ENCODE results near the gene DNAL1. TPM values are rescaled to one million over a fixed set of nuclear protein-coding genes. Genes with fewer than 3 reads are reported as not detected.

Gene DNAL1
- polyA plus RNA-seq, 2 of the 4 experiments (the other 2 are of a cell fraction): 8.3 to 16.3 TPM

DNA sequence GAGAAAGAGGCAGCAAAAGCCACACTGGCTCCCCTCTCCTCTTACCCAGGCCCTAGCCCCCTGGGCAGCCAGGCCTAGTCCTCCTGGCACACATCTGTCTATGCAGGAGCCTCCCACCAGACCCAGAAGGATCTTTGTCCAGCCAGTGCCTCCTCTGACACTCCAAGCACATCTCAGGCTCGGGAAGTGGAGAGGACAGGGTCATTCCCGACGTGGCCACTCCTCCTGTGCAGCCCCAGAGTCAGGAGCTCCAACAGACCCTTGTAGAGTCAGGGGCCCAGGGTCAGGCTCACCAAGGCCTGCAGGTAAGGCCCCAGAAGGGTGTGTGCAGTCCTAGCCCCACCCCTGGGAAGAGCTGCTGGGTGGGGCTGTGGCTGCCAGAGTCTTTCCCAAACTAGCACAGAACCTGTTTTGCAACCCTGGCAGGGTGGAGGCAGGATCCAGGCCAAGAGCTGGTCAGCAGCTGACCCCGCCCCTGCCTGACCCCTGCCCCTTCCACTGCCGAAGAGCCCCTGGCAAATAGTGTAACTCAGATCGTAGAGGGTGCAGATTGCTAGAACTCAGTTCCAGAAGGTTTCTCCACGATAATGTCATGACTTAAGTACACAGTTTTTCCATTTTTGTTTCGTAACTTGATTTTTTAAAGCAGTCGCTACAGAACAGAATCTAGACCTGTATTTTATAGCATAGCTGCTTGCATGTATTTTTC lies 96.0 kb downstream of the DNAL1 start:
- DNase-seq (ENCODE audit: low read depth in 1 of 2, low spot score in 1 of 2): peak in 1 of 2 experiments; percentile 38
- TF ChIP-seq, protein P1, sequence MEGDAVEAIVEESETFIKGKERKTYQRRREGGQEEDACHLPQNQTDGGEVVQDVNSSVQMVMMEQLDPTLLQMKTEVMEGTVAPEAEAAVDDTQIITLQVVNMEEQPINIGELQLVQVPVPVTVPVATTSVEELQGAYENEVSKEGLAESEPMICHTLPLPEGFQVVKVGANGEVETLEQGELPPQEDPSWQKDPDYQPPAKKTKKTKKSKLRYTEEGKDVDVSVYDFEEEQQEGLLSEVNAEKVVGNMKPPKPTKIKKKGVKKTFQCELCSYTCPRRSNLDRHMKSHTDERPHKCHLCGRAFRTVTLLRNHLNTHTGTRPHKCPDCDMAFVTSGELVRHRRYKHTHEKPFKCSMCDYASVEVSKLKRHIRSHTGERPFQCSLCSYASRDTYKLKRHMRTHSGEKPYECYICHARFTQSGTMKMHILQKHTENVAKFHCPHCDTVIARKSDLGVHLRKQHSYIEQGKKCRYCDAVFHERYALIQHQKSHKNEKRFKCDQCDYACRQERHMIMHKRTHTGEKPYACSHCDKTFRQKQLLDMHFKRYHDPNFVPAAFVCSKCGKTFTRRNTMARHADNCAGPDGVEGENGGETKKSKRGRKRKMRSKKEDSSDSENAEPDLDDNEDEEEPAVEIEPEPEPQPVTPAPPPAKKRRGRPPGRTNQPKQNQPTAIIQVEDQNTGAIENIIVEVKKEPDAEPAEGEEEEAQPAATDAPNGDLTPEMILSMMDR (IDR thresholded peaks at IDR 0.05): no peak
- TF ChIP-seq CEBPB (IDR thresholded peaks at IDR 0.05): peak in 1 of 2 experiments; percentile 56; a peak in 1 of 4 replicates
- peak; percentile 27 to 52; a peak in 5 of 6 replicates for ATAC-seq
- Histone ChIP-seq H3K27ac (peak overlapping the region; percentile 81 to 86), H3K4me2 (peak overlapping the region; percentile 94), H3K4me1 (peaks cover 62% of the 10 kb centered on the region), H3K9me3 (no peaks in the 10 kb centered on the region), H3K4me3 (peak overlapping the region; percentile 19)
- ChIA-PET POLR2A (interaction anchor here (0.8 to 2.7 kb wide), 3 partner anchors 17 to 45 kb away, joined by 3 to 8 read pairs (median 4); partner anchors contain the start of gene PNMA1), CTCF (interaction anchor here (10.1 to 10.6 kb wide), 2 partner anchors 13 to 15 kb away, joined by 117 to 138 read pairs; a partner anchor contains a TSS)
- no peak for FAIRE-seq
- WGBS (ENCODE audit: missing lambda C conversion rate): 34% methylated on average over 9 of the region's 9 CpGs

DNA sequence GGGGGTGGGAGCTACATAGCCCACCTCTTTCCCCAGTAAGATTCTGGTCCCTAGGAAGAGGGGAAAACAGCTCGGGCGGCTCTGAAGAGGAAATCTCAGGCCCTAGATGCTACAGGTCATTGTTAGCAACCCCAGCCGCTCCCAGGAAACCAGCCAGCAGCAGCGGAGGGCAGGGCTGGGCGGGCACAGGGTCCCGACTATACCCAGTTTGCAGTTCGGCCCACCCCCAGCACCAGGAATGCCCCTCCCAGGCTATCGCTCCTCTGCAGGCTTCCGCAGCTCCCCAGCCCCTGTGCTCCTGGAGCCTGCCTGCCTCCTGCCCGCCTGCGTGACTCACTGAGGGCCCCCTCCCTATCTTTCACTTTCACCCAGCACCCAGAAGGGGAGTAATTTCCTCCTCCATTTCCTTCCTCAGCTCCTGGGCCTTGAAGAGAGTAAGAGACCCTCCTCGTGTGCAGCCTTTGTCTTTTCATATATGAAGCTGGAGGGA lies 96.6 kb downstream of the DNAL1 start:
- Histone ChIP-seq H3K4me1 (peaks cover 69% of the 10 kb centered on the region), H3K4me3 (peak overlapping the region; percentile 19), H3K27ac (peak overlapping the region; percentile 81 to 86), H3K9me3 (no peaks in the 10 kb centered on the region), H3K4me2 (peak overlapping the region; percentile 94)
- POLR2A ChIA-PET: interaction anchor here (0.8 to 2.7 kb wide), 3 partner anchors 18 to 44 kb away, joined by 3 to 8 read pairs (median 4); partner anchors contain the start of gene PNMA1
- WGBS (ENCODE audit: missing lambda C conversion rate): 12% methylated on average over 10 of the region's 12 CpGs
- DNase-seq (ENCODE audit: low read depth in 1 of 2, low spot score in 1 of 2): peak in 1 of 2 experiments; percentile 61
- TF ChIP-seq JUN (IDR thresholded peaks at IDR 0.05) (0 out of 5 replicates have a peak, but pooled peaks of 1 of the 2 experiments have one; percentile 18), ESRRA (IDR thresholded peaks at IDR 0.05; ENCODE audit: borderline replicate concordance, low read length) (no peak), FOSL2 (IDR thresholded peaks at IDR 0.05) (no peak), FOSL2 (CRISPR knock-in tag; IDR thresholded peaks at IDR 0.05) (peak; percentile 50)
- TF ChIP-seq, protein P2, sequence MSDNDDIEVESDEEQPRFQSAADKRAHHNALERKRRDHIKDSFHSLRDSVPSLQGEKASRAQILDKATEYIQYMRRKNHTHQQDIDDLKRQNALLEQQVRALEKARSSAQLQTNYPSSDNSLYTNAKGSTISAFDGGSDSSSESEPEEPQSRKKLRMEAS (IDR thresholded peaks at IDR 0.05): 0 out of 2 replicates have a peak, but pooled peaks have one; percentile 8
- CTCF ChIA-PET: interaction anchor here (1.2 to 10.6 kb wide), 3 partner anchors 14 to 67 kb away, joined by 3 to 138 read pairs (median 117); a partner anchor contains a TSS
- no peak for FAIRE-seq
- ATAC-seq: peak; percentile 33 to 72

DNA sequence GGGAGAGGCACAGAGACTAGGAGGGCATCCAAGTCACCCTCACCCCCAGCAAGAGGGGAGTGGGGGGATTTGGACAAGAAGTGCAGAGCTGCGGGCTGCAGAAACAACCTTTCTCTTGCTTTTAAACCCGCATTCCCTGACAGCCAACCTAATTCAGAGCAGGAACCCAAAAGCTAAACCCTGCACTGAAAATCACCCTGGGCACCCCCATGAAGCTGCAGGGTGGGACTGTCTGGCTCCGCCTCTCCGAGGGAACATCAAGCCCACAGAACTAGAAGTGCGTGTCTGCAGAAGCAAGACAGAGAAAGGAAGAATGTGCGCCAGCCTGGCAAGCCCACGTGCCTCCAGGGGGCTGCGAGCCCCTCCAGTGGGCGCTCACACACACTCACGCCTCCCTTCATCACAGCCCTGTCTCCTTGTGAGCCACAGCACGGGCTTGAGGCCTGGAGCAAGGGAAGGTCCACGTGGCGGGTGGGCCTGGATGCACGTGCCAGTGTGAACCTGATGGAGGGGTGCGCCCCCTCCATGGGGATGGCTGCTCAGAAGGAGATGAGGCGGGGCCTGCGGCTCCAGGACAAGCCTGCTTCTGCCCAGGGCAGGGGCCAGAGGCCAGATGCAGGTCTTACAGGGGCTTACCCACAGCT lies 97.2 kb downstream of the DNAL1 start:
- POLR2A ChIA-PET: interaction anchor here (0.5 to 2.7 kb wide), 3 partner anchors 18 to 242 kb away, joined by 3 to 8 read pairs (median 4); partner anchors contain the start of gene PNMA1
- Histone ChIP-seq H3K27ac (peak overlapping the region; percentile 81 to 86), H3K9me3 (no peaks in the 10 kb centered on the region), H3K4me2 (peak overlapping the region; percentile 94), H3K4me3 (peak overlapping the region; percentile 19; the same call in 2 of the 3 replicates), H3K4me1 (peaks cover 75% of the 10 kb centered on the region)
- TF ChIP-seq POLR2AphosphoS2 (conservative IDR thresholded peaks at IDR 0.05; ENCODE audit: low read length): 0 out of 2 replicates have a peak, but pooled peaks have one; percentile 24
- TF ChIP-seq, protein P3, sequence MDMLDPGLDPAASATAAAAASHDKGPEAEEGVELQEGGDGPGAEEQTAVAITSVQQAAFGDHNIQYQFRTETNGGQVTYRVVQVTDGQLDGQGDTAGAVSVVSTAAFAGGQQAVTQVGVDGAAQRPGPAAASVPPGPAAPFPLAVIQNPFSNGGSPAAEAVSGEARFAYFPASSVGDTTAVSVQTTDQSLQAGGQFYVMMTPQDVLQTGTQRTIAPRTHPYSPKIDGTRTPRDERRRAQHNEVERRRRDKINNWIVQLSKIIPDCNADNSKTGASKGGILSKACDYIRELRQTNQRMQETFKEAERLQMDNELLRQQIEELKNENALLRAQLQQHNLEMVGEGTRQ (IDR thresholded peaks at IDR 0.05): no peak
- TF ChIP-seq, protein P2 (IDR thresholded peaks at IDR 0.05): 0 out of 2 replicates have a peak, but pooled peaks have one; percentile 34
- TF ChIP-seq TP53 (CRISPR knock-in tag; IDR thresholded peaks at IDR 0.05): no peak
- TF ChIP-seq MYC (IDR thresholded peaks at IDR 0.05; ENCODE audit: borderline replicate concordance, low read length): no peak
- TF ChIP-seq, protein P4, sequence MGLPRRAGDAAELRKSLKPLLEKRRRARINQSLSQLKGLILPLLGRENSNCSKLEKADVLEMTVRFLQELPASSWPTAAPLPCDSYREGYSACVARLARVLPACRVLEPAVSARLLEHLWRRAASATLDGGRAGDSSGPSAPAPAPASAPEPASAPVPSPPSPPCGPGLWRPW (IDR thresholded peaks at IDR 0.05): no peak
- CTCF ChIA-PET: interaction anchor here (1.2 to 10.6 kb wide), 3 partner anchors 14 to 68 kb away, joined by 3 to 138 read pairs (median 117); a partner anchor contains a TSS
- peak; percentile 3 to 6; a peak in 2 of 6 replicates for ATAC-seq
- DNase-seq (ENCODE audit: low read depth in 1 of 2, low spot score in 1 of 2): no peak
- 59% methylated on average over 16 of the region's 17 CpGs for WGBS (ENCODE audit: missing lambda C conversion rate)
- FAIRE-seq: no peak

All from A549 (cell line).